ENCODE data around the gene ANXA7.
A peak's percentile ranks its signal among the peaks of the same experiment; 100 is the strongest.

Gene ANXA7

DNA sequence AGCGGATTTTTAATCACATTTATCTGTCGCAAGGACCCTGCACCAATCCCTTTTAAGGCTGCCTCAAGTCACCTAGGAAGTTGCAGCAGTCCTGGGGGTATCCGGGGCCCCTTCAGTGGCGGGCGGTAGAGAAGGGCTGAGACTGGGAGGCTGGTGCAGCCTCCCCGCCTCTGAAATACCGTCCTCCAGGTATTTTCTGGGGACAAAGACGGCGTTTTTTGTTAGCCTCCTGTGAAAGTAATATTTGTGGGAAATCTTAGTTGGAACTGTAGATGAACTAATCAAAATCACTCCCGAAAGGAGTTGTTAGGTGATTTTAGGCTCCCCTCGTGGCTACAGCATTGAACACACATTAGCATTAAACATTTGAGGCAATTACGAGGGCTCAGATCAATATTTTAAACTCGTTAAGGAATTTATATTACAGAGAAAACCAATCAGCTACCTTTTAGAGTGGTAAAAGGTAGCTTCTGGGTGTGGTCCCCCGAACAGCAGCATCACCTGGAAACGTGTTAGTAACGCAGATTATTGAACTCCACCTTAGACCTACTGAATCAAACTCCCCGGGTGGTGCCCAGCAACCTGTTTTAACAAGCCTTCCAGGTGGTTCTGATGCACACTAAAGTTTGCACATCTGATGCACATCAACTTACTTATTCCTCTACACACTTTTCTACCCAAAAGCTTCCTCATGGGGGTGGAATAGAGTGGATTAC lies 530 bp upstream of the ANXA7 start:
- Mint-ChIP-seq H3K4me3 (peak overlapping the region; percentile 86 to 88 (median 86)), H3K9me3 (no peaks in the 10 kb centered on the region), H3K36me3 (ENCODE audit: low read depth) (no peaks in the 10 kb centered on the region), H3K4me1 (peaks cover 8% of the 10 kb centered on the region), H3K27me3 (ENCODE audit: low read depth) (peaks cover 5% of the 10 kb centered on the region), H3K27ac (peak overlapping the region; percentile 9 to 82 (median 71))
- TF ChIP-seq, protein P1, sequence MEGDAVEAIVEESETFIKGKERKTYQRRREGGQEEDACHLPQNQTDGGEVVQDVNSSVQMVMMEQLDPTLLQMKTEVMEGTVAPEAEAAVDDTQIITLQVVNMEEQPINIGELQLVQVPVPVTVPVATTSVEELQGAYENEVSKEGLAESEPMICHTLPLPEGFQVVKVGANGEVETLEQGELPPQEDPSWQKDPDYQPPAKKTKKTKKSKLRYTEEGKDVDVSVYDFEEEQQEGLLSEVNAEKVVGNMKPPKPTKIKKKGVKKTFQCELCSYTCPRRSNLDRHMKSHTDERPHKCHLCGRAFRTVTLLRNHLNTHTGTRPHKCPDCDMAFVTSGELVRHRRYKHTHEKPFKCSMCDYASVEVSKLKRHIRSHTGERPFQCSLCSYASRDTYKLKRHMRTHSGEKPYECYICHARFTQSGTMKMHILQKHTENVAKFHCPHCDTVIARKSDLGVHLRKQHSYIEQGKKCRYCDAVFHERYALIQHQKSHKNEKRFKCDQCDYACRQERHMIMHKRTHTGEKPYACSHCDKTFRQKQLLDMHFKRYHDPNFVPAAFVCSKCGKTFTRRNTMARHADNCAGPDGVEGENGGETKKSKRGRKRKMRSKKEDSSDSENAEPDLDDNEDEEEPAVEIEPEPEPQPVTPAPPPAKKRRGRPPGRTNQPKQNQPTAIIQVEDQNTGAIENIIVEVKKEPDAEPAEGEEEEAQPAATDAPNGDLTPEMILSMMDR (IDR thresholded peaks at IDR 0.05; ENCODE audit: unreplicated experiment in 3 of 3), result no peak

DNA sequence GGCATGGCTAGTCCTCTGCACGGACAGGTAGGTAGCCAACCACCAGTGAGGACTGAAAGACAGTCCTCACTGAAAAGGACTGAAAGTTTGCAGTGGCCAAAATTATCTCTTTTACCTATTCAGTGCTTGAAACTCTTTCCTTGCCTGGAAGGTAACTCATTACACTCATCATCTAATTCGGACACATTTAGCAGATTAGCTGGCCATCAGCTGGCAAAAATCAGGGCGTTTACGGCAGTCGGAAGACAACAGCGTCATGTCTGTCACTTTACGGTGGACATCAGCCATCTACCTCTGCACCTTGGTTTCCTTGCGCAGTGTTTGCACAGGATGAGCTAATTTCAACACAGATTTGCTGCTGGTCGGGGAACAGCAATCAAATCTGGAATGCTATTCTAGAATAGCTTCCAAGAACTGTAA lies 740 bp downstream of the ANXA7 start:
- TF ChIP-seq, protein P1 (IDR thresholded peaks at IDR 0.05; ENCODE audit: unreplicated experiment in 3 of 3), result no peak
- Mint-ChIP-seq H3K27ac (peak overlapping the region; percentile 78 to 92 (median 80)), H3K9me3 (no peaks in the 10 kb centered on the region), H3K4me1 (peaks cover 8% of the 10 kb centered on the region), H3K4me3 (peak overlapping the region; percentile 86 to 92 (median 86)), H3K27me3 (ENCODE audit: low read depth) (peaks cover 5% of the 10 kb centered on the region), H3K36me3 (ENCODE audit: low read depth) (no peaks in the 10 kb centered on the region)

GRCh38 chr10:73410897-73411296 lies 3.0 kb downstream of the ANXA7 start:
- no peak overlapping the region for H3K27ac Mint-ChIP-seq
- H3K36me3 Mint-ChIP-seq (ENCODE audit: low read depth), result peaks cover 4% of the 10 kb centered on the region
- peaks cover 8% of the 10 kb centered on the region for H3K4me1 Mint-ChIP-seq
- TF ChIP-seq, protein P1 (IDR thresholded peaks at IDR 0.05; ENCODE audit: unreplicated experiment in 3 of 3), result no peak
- peak overlapping the region; percentile 6 to 53 (median 27) for H3K4me3 Mint-ChIP-seq
- H3K27me3 Mint-ChIP-seq (ENCODE audit: low read depth), result peaks cover 5% of the 10 kb centered on the region
- no peaks in the 10 kb centered on the region for H3K9me3 Mint-ChIP-seq

- peaks cover 8% of the 10 kb centered on the region for H3K4me1 Mint-ChIP-seq
- H3K36me3 Mint-ChIP-seq (ENCODE audit: low read depth), result peaks cover 4% of the 10 kb centered on the region
- peak overlapping the region in 1 of 3 experiments; percentile 45 for H3K4me3 Mint-ChIP-seq
- H3K27ac Mint-ChIP-seq, result no peak overlapping the region
- TF ChIP-seq, protein P1 (IDR thresholded peaks at IDR 0.05; ENCODE audit: unreplicated experiment in 3 of 3), result no peak
- no peaks in the 10 kb centered on the region for H3K27me3 Mint-ChIP-seq (ENCODE audit: low read depth)
- no peaks in the 10 kb centered on the region for H3K9me3 Mint-ChIP-seq
Measured at GRCh38 chr10:73408978-73409521, 4.8 kb downstream of the ANXA7 start.

DNA sequence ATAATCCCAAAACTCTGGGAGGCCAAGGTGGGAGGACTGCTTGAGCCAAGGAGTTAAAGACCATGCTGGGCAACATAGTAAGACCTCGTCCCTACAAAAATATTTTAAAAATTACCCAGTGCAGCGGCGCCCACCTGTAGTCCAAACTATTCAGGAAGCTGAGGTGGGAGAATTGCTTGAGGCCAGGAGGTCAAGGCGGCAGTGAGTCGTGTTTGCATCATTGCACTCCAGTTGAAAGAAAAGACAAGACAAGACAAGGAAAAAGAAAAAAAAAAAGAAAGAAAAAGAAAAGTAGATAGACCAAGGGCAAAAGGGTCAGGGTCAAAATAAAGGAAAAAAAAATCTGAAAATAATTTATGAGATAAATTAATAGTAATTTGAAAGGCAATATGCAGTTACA lies 5.8 kb downstream of the ANXA7 start:
- Mint-ChIP-seq H3K27me3 (ENCODE audit: low read depth) (no peaks in the 10 kb centered on the region), H3K27ac (no peak overlapping the region), H3K4me3 (no peak overlapping the region), H3K36me3 (ENCODE audit: low read depth) (peaks cover 4% of the 10 kb centered on the region), H3K4me1 (peaks cover 5% of the 10 kb centered on the region), H3K9me3 (no peaks in the 10 kb centered on the region)
- TF ChIP-seq, protein P1 (IDR thresholded peaks at IDR 0.05; ENCODE audit: unreplicated experiment in 3 of 3), result no peak

- no peaks in the 10 kb centered on the region for H3K27me3 Mint-ChIP-seq (ENCODE audit: low read depth)
- H3K9me3 Mint-ChIP-seq, result no peaks in the 10 kb centered on the region
- H3K27ac Mint-ChIP-seq, result no peak overlapping the region
- H3K36me3 Mint-ChIP-seq (ENCODE audit: low read depth), result peaks cover 4% of the 10 kb centered on the region
- H3K4me3 Mint-ChIP-seq, result no peak overlapping the region
- no peaks in the 10 kb centered on the region for H3K4me1 Mint-ChIP-seq
- TF ChIP-seq, protein P1 (IDR thresholded peaks at IDR 0.05; ENCODE audit: unreplicated experiment in 3 of 3), result no peak
Measured at GRCh38 chr10:73407495-73407894, 6.4 kb downstream of the ANXA7 start.
